Measurements from ENCODE around the gene LRP1B. TPM values are rescaled to one million over a fixed set of nuclear protein-coding genes. Genes with fewer than 3 reads are reported as not detected.

LRP1B gene
- total RNA-seq, 1 experiment from 2014 or later, result 0.52 TPM

- no peak for TF ChIP-seq AR (CRISPR knock-in tag; IDR thresholded peaks at IDR 0.05)
- no peak for TF ChIP-seq JAZF1 (CRISPR knock-in tag; IDR thresholded peaks at IDR 0.05)
- TF ChIP-seq ARID4B (CRISPR knock-in tag; IDR thresholded peaks at IDR 0.05; ENCODE audit: borderline replicate concordance), result no peak
- no peak for TF ChIP-seq ERG (CRISPR knock-in tag; IDR thresholded peaks at IDR 0.05)
- no peak for TF ChIP-seq ATF1 (CRISPR knock-in tag; IDR thresholded peaks at IDR 0.05)
- TF ChIP-seq ZNF281 (CRISPR knock-in tag; IDR thresholded peaks at IDR 0.05), result no peak
- TF ChIP-seq IRF2 (CRISPR knock-in tag; IDR thresholded peaks at IDR 0.05; ENCODE audit: borderline replicate concordance, low read depth), result no peak
- no peak for TF ChIP-seq MYBL2 (CRISPR knock-in tag; IDR thresholded peaks at IDR 0.05)
- TF ChIP-seq SOX15 (CRISPR knock-in tag; IDR thresholded peaks at IDR 0.05), result no peak
These were observed 634.0 kb downstream of the LRP1B start (continued) for GRCh38 chr2:141496810-141497209.

GRCh38 chr2:141493936-141494335 is 636.9 kb downstream of the LRP1B start:
- Mint-ChIP-seq H3K36me3 (no peaks in the 10 kb centered on the region), H3K4me3 (no peak overlapping the region), H3K4me1 (peaks cover 9% of the 10 kb centered on the region; the same call in 1 of the 2 replicates), H3K27ac (no peak overlapping the region), H3K9me3 (no peaks in the 10 kb centered on the region), H3K27me3 (ENCODE audit: low read depth) (no peaks in the 10 kb centered on the region)
- ATAC-seq (no peak), DNase-seq (ENCODE audit: low spot score) (no peak)
- POLR2A ChIA-PET, result no interaction called here
- CTCF ChIA-PET, result no interaction called here
- TF ChIP-seq IRF1 (CRISPR knock-in tag; IDR thresholded peaks at IDR 0.05) (no peak), GTF2I (CRISPR knock-in tag; conservative IDR thresholded peaks at IDR 0.05) (no peak), ZNF121 (CRISPR knock-in tag; IDR thresholded peaks at IDR 0.05) (no peak), ZNF396 (CRISPR knock-in tag; IDR thresholded peaks at IDR 0.05; ENCODE audit: borderline replicate concordance) (no peak), MYBL2 (CRISPR knock-in tag; IDR thresholded peaks at IDR 0.05) (no peak), ZNF263 (CRISPR knock-in tag; IDR thresholded peaks at IDR 0.05; ENCODE audit: low read depth) (no peak), AR (CRISPR knock-in tag; IDR thresholded peaks at IDR 0.05) (no peak), ZNF532 (CRISPR knock-in tag; IDR thresholded peaks at IDR 0.05; ENCODE audit: borderline replicate concordance) (no peak), ETV6 (CRISPR knock-in tag; IDR thresholded peaks at IDR 0.05) (no peak), ZNF138 (CRISPR knock-in tag; conservative IDR thresholded peaks at IDR 0.05) (no peak)

All from WTC11 (cell line).